GM21529 (cell line): ENCODE measurements around the gene SPTLC3.

Experiments used
- ATAC-seq: cut with Tn5 transposase; IDR thresholded peaks from one replicate; pipeline ENCODE4 v1.9.1; 2021; ENCODE audit not compliant: unreplicated experiment

SPTLC3 gene

DNA sequence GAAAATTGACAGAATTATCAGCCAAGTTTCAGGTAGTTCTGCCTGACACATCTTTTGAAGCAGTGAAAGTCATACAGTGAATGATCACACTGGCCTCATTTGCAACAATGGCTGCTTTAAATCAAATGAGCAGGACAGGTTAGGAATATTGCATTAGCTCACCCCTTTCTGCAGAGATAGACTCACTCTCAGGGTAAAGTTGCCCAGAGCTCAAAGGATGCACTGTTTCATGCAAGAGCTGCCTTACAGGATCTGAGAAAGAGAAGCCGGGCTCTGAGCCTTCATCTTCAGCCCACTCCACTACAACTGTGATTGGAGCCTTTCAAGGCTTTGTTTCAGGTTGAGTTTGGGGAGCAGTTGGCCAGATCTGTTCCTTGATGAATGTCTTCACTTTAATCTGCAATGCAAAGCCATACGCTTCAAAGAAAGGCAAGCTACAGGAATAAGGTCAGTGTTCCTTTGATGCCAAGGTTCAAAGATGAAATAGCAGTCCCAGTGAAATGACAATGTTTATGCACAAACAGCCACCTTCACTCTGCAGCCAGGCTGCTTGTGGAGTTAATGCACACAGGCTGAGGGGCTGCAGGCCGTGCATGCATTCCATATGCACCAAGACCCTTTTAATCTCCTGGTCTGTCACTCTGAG lies 121.4 kb downstream of the SPTLC3 start:
- ATAC-seq: no peak

DNA sequence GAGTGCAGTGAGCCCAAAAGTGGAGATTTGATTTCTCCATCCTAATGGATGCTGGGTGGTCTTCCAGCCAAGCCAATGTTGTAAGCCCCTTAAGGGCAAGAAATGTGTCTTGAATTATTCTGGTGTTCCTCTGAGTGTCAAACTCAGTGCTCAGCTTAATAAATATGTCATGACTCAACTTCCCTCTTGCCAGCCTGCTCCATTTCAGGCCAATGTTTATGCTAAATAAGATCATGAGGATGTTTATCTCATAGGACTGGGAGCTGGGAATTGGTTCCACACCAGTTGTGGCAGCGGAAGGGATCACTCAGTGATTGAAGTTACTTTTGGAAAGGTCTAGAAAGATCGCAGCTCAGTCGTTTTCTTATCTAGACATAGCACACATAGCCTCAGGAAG lies 121.9 kb downstream of the SPTLC3 start:
- ATAC-seq: no peak

DNA sequence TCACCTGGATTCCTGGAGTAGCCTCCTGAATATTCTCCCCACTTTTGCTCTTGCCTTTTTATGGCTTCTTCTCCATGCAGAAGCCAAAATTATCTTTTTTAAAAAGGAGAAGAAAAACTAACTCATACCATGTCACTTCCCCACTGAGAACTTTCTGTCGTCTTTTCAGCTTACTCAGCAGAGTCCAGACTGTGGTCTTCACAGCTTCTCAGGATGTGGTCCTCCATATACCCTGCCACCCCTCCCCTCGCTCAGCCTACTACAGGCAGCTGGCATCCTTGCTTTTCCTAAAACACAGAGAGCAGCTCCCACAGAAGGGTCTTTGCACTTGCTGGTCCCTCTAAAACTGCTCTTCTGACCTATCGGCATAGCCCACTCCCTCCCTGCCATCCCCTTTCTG lies 122.9 kb downstream of the SPTLC3 start:
- no peak for ATAC-seq

DNA sequence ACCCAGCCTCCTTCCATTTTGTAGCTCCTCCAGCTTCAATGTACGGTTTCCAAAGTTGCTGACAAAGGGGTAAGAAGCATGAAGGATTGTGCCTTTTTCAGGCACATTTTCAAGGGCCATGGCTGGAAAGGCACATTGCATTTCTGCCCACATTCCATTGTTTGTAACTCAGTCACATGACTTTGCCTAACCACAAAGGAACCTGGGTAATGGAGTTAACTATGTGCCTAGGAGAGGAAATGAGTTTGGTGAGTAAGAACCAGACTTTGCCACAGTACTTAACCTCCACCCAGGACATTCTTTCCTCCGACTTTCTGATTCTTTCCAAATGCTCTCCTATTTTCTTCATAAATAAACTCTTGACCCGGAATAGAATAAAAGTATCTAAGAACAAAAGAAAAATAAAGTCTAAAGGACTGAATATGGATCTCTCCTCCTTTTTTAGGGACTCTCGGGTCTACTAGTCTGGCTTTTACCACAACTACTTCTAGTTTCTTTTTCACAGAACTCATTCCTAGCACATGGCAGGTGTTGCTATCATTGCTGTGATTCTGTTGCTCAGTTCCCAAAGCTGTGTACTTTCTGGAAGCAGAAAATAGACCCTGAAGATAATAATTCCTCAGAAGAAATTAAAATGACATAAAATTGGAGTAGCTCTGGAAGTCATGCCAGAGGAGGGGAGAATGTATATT lies 130.8 kb downstream of the SPTLC3 start:
- ATAC-seq: no peak

DNA sequence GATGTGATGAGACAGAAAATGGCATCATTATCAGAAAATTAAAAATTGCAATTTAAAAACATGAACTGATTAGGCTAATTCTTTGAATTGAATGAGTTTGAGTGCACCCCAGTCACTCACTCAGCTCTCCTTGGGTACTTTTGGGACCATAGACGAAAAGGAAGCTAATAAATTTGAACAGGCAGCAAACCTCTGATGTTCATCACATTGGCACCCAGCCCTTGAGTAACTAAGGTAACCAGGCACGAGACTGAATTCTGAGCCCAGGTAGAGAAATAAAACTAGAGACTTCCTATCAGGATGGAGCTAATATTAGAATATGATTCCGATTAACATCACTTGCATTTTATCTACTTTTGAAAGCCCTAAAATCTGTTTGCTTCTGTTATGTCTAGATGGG lies 131.4 kb downstream of the SPTLC3 start:
- no peak for ATAC-seq

DNA sequence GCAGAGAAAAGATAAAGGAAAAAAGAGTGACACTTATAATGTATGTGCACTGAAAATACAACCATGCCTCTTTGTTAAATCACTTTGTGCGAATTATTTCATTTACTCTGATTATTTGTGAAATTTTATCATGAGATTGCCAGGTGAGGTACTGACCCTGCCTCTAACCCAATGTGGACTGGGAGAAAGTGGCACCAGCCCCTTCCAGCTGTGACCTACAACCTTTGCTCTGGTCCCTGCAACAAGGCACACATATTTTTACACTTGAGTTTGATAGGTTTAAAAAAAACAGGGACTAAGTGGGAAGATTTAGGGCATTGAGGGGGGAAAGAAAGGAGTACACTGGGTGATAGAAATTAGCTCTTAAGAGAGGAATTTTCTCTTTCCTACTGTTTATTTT lies 132.0 kb downstream of the SPTLC3 start:
- no peak for ATAC-seq

DNA sequence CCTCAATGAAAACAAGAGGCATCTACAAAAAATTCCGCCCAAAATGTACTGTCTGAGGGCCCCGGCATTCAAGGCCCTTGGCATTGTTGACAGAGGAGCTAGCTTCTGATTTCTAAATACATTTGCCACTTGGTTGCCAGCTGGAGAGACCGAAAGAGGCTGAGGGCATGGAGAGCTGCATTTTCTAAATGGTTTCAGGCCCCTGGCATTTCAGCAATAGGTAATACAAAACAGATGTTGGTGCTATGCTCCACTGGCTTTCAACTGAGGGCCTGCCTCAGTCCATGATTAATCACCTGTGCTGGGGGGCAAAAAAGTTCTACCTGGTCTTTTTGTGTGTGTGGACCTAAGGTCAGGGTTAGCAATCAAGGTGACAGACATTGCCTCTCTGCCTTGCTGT lies 132.8 kb downstream of the SPTLC3 start:
- ATAC-seq: no peak

DNA sequence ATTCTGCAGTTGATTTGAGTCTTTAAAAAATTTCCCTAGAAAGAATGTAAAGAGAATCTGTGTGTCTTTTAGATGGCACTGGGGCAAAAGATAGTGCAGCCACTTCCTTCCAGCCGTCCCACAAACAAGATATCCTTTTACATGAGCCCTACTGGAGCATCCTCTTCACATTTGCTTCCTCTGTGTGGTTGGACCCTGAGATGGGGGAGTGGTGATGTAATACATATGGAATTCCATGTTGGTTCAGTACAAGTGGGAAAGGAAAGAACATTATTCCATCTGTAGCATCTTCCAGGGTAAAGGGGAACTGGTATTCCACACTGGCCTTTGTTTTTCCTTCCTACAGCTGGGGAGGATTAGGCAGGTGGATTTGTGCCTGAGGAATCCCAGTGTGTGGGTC lies 133.4 kb downstream of the SPTLC3 start:
- ATAC-seq: no peak

DNA sequence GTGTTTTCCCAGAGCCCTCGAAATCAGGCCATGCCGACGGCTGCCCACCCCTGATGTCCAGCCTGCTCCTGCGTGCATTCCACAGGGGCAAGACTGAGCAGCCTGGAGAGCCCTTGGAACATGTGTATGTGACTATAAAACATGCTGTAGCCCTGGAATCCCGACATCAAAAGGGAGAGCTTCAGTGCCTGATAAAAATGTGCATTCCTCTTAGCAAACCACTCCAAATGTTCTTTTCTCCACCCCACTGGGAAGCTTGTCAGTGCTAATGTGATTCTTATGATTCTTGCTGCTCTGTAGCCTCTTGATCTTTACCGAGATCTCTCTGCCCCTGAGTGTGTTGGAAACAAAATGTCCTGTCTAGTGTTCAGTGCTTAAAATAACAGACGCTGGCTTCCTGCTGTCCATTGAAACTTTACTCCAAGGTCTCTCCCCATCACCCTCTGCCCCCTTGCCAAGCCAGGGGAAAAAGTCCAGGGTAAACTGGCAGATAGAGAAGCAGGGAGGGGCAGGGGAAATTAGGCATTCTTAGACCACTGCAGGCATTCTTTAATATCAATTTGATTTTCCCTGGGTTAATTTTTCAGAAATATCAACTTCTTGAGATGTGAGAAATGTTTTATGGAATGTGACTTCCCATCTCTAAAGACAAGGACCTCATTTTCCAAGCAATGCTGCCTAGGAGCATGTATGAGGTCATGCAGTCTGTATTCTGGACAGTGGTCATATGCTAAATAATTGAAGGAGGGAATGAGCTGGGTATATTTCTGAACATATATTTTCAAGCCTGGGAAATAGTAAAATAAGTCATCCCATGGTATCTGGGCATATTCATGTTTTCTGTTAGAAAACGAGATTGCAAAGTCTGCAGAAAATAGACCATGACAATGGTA lies 138.5 kb downstream of the SPTLC3 start:
- ATAC-seq: no peak

DNA sequence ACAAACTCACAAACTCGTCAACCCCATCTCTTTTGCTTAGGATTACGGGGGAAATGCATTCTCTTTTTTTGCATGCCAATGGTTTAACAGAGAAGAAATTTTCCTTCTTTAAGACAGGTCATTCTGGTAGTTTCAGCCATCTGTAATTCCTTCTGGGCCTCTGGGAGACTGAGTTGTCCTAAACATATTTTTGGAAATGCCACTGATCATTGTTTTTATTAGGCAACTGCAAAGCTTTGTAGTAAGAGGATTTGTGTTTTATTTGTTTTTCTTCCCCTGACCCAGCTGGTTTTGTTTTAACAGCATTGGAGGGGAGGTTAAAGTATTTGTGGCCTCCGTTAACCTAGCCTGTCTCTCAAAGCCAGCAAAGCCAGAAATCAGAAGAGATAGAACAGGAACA lies 139.2 kb downstream of the SPTLC3 start:
- no peak for ATAC-seq

DNA sequence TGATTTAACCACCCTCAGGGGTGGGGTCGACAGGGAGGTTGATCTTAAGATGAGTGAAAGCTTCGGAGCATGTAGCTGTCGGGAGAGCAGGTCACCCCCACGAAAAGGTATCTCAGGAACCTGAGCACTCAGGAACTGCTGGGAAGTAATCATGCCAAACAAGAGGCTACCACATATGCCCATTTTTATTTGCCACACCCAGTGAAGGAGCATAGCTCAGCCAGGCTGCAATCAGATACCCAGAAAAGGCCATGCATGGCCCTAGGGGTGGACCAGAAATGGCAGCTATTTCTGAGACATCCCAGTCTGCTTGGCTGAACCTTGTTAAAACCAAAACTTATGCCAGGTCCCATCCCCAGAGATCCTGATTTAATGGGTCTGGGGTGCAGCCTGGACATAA lies 139.6 kb downstream of the SPTLC3 start:
- no peak for ATAC-seq

DNA sequence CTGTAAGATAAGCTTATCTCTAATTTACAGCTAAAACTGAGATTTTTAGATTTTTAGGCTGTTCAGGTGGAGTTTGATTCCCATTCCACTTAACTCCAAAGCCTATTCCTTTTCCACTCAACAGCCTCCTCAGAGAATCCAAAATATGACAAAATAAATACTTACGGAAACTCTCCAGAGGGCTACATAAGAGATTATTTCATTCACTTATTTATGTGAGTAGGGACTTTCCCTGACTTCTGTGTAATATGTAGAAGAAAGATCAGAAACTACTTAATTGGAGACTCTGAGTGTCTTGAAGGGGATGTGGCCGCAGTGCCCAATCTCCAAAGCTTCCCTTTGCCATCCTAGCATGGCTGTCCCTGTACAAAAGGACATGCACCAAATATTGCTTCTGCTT lies 140.2 kb downstream of the SPTLC3 start:
- no peak for ATAC-seq

DNA sequence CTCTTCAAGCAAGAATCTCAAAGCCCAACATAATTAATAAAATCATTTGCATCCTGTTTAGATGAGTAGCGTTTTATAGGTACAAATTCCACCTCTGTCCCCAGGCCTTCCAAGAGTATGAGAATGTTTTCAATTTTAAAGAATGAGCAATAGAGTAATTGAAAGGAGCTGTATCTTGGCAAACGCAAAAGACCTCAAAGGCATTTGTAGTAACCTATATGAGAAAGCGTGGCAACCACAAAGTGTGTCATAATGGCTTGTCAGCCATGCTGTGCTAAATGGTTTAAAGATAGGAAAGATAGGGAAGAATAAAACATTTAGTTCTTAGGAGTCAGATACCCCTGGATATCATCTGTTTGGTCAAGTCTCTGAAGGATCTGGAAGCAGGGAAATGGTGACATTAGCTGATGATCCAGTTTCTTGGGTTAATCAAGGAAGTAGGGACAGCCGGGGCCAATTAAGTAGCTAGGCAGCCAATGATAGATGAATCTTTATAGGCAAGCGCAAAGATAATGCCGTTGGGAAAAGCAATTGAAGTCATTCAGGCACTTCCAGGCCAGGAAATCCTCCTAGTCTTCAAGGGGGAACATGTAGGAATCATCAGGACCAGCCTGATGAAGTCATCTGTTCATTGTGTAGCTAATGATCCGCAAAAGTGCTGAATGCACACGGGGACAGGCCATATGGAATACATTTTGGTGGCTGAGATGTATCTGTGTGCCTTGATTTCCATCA lies 140.8 kb downstream of the SPTLC3 start:
- ATAC-seq: no peak

DNA sequence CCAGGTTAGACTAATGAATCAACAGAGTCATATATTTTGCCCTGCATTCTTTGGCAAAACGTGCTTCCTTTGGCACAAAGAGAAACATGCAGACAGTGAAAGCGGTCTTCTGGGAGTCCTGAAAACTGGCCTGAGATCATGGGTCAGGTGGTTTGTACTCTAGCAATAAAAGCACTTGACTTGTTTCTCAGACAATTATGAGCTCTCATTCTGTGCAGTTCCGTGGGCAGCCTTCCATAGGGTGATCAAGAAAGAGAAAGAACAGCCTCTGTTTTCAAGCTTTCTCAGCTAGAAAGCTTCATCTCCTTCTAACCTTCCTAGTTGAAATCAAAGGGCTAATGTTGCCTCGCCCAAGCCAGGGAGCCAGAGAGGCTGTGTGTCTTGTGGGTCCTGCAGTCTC lies 149.6 kb downstream of the SPTLC3 start:
- no peak for ATAC-seq

DNA sequence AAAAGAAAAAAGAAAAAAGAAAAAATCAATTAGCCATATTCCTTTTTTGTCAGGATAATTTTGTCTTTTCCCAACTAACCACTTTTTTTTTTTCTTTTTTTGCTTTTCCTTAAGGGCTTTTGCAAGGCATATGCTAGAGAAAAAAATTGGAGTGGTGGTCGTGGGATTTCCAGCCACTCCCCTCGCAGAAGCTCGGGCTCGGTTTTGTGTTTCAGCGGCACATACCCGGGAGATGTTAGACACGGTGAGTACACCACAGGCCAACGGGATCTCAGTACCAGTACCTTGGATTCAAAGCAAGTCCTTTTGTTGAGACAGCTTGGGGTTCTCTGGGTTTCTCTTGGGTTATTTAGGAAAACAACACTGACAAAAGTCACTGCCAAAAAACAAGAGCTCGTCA lies 151.1 kb downstream of the SPTLC3 start:
- no peak for ATAC-seq

DNA sequence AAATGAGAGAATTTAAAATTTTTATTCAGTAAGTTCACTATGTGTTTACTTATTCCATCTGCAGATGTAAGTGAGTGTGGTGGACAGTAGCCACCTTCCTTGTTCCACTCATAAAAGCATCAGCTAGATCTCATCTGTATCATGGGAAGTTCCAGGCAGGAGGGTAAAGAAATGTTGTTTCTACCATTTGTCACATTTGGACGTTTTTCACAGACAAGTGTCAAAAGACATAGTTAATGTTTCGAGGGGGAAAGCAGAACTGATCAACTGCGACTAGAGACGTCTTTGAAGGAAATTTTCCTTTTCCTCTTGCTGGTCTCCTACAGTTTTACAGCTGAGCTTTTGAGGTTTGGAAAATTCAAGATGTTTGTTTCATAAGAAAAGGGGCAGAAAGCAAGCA lies 156.4 kb downstream of the SPTLC3 start:
- ATAC-seq: no peak

DNA sequence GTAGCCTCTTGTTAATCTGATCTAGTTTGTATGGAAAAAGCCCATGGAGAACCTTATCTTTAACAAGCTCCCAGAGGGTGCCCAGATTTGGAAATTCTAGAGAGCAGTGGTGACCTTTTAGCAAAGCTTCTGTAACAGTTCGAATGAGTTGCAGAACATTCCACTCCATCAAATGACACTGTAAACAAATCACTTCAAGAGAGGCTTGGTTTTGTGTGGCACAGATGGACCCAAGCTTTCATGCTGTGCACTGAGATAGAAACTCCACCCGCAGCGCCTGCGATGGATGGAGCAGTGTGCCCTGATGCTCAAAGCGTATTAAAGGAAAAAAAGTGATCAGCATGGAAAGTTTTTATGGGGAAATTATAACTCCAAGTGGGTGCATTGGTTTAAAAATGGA lies 157.2 kb downstream of the SPTLC3 start:
- ATAC-seq: no peak

DNA sequence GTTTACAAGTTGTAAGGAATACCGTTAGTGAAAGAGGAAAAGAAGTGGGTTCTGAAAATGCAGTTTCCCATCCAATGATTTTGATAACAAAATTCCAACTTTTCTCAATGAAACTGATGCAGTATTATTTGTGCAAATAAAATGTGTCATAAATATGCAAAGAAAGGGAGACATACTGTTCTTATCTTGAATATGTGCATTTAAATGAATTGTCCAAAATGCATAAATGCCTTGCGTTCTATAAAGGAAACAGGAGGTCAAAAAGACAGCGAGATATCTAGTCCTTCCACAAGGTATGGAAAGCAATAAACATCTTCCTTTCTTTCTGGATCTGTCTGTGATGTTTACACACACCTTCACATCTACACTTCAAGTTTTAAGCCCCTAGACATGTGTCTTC lies 157.7 kb downstream of the SPTLC3 start:
- no peak for ATAC-seq

DNA sequence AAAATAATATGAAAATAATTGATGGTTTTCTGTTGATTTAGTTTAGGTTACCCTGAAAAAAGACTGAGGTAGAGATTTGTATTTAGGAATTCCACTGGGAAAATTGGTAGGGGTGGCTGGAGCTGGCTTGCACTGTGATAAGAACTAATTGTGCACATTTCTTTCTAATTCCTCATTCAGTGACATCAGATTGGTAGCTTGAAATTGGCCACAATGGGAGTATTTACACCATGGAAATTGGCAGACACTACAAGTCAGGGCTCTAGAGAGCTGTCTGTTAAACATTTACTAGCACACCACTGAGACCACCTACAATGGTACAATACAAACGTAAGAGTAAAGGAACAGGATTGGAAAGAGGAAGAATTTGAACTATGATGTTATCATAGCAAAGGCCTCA lies 160.3 kb downstream of the SPTLC3 start:
- ATAC-seq: no peak

DNA sequence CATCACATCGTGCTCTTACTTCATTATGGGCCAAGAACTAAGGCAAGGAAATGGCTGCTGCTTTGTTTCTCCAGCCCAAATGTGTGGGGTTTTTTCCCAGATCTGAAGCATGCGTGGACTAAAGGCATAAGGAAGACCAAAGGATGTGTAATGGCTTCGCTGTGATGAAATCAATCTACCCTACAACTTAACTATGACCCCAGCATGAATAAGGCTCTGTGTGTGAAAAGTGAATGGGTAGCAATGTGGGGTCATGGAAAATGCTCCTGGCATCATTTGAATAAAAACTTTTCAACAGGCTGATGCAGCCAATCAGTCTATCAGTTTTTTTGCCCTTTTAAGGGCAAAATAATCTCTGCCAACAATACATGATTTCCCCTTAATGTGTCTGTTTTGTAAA lies 162.0 kb downstream of the SPTLC3 start:
- no peak for ATAC-seq

DNA sequence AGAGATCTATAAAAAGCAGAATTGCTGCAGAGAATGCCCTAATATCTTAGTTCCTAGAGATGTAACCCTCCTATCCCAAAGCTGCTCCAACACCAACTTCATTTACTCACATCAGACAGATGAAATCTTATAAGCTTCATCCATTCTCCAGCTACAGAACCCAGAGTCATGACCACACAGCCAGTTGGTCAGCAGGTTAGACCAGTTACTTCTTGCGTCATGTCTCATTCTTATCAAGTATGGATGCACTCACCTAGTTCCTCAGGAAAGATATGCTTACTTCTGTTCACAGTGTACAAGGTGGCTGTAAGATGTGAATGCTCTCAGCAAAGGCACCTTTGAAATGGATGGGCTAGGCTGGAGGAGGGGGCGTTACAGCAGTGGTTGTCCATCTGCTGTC lies 164.4 kb downstream of the SPTLC3 start:
- no peak for ATAC-seq
